AG04449 (cell line): ENCODE data around the gene EIF5B.

Experiments
- CTCF ChIA-PET: fragments of 350-600 bp; formaldehyde crosslinking; extraction: SDS; loops from one replicate; lab custom pipeline; 2021; ENCODE audit warnings: antibody characterized with exemption; lab: Yijun Ruan, JAX
- POLR2A ChIA-PET: fragments of 400-600, 350-600 bp; formaldehyde crosslinking; extraction: SDS; loops from one replicate; lab custom pipeline; 2020; ENCODE audit warnings: antibody characterized with exemption, inconsistent platforms; lab: Yijun Ruan, JAX
- DNase-seq: peaks from one replicate; pipeline ENCODE4 v3.0.0-alpha.2; 2010; ENCODE audit warnings: low read depth, low spot score
- H3K4me3 ChIP-seq: 2 replicates; pipeline ENCODE4 v1.5.1; 2011; ENCODE audit warnings: low read depth, mild to moderate bottlenecking, control low read depth, low read length
- TF ChIP-seq, protein P1 (sequence below): IDR thresholded peaks from one replicate; pipeline ENCODE4 v1.5.1; 2011; ENCODE audit warnings: mild to moderate bottlenecking, moderate library complexity, low read length, control low read depth, inconsistent platforms; ENCODE audit not compliant: insufficient read depth; ENCODE audit errors: missing control alignments

EIF5B gene

DNA sequence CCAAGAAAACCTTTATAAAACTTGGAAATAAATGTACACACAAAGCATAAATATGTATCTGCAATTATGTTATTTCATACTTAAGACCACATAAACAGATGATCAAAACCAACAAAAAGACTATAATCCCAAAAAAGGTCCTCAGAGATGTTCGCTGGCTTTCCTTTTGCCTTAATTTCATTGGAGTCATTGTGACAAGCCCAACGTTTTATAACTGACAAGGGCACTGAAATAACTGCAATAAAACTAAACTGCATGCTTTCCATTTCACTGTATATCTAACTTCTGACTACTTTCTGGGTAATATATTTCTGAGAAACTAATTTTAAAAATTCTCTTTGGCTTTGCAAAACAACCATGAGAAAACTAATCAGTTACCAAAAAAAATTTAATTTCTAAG lies 96.2 kb downstream of the EIF5B start:
- ChIA-PET POLR2A (no interaction called here), CTCF (no interaction called here)
- TF ChIP-seq, protein P1, sequence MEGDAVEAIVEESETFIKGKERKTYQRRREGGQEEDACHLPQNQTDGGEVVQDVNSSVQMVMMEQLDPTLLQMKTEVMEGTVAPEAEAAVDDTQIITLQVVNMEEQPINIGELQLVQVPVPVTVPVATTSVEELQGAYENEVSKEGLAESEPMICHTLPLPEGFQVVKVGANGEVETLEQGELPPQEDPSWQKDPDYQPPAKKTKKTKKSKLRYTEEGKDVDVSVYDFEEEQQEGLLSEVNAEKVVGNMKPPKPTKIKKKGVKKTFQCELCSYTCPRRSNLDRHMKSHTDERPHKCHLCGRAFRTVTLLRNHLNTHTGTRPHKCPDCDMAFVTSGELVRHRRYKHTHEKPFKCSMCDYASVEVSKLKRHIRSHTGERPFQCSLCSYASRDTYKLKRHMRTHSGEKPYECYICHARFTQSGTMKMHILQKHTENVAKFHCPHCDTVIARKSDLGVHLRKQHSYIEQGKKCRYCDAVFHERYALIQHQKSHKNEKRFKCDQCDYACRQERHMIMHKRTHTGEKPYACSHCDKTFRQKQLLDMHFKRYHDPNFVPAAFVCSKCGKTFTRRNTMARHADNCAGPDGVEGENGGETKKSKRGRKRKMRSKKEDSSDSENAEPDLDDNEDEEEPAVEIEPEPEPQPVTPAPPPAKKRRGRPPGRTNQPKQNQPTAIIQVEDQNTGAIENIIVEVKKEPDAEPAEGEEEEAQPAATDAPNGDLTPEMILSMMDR: no peak
- no peak overlapping the region for H3K4me3 ChIP-seq
- no peak for DNase-seq

DNA sequence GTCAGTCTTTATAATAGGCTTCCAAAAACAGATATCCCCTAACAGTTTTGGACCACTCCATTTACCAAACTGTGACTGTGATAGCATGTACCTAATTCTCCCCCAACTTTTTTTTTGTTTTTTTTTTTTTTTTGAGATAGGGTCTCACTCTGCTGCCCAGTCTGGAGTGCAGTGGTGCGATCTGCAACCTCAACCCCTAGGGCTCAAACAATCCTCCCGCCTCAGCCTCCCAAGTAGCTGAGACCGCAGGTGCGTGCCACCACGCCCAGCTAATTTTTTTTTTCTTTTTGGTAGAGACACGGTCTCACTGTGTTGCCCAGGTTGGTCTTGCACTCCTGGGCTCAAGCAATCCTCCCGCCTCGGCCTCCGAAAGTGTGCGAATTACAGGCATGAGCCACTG lies 99.7 kb downstream of the EIF5B start:
- no peak for DNase-seq
- ChIA-PET POLR2A (no interaction called here), CTCF (interaction anchor here (0.8 kb wide), 1 partner anchor 9 kb away, joined by 5 read pairs; no protein-coding TSS in a partner anchor)
- H3K4me3 ChIP-seq: no peak overlapping the region
- TF ChIP-seq, protein P1: no peak

DNA sequence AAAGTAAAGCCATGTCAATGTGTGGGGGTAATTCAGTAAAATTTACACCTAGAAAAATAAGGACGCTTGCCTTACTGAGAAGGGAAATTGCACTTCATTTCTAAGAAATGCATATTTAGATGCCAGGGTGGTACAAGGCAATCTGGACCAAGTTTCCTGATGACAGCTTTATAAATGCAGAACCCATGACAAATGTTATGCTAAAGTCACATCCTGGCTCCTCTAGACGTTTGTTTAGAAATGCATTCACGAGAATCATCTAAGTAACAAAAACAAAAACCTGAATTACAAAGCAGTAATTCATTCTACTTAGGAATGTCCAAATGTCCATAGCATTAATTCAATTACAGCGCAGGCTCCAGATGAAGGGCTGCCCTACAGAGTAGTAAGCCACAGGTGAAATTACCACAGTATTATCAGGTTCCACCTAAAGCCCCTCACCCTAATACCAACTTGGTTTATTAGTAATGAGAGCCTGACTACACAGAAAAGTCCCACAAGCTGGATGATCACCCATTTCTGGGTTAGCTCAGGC lies 102.8 kb downstream of the EIF5B start:
- H3K4me3 ChIP-seq: no peak overlapping the region
- no peak for DNase-seq
- ChIA-PET POLR2A (no interaction called here), CTCF (interaction anchor here (0.6 kb wide), 1 partner anchor 8 kb away, joined by 3 read pairs; no protein-coding TSS in a partner anchor)
- TF ChIP-seq, protein P1: no peak

DNA sequence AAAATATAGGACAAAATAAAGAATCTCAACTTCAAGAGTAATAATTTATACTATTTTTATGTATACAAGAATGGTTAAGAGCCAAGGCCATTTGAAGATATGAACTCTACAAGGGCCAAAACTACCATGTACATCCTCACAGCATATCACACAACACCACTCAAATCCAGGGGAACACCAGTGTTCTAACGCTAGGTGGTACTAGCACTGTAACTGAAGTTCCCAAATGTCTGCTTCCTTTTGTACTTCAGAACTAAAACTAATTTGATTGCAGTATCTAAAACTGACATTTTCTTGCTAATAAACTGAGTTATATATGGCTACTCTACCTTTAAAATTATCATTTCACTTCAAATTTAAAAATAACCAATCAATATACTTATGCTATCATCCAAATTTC lies 105.6 kb downstream of the EIF5B start:
- CTCF ChIA-PET: interaction anchor here (0.9 to 1.1 kb wide), 2 partner anchors 8 to 21 kb away, joined by 3 to 4 read pairs; no protein-coding TSS in a partner anchor
- POLR2A ChIA-PET: no interaction called here
- TF ChIP-seq, protein P1: no peak
- no peak for DNase-seq
- no peak overlapping the region for H3K4me3 ChIP-seq

DNA sequence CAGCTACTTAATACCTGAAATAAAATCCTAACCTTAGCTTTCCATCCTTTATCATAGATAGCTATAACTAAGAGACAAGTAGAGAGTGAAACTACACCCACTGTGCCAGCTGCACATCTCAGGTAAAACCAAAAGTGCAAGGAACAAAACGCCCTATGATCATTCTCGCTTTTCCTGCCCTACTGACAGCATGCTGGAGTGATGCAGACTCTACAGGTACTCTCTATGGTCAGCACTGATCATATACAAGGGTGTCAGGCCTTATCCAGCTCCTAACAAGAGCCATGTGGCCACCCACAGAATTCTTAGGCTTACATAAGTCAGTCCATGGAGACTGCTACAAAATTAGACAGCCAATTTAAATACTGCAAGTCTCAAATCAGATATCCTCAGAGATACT lies 107.0 kb downstream of the EIF5B start:
- ChIA-PET CTCF (interaction anchor here (0.6 kb wide), 1 partner anchor 23 kb away, joined by 3 read pairs; no protein-coding TSS in a partner anchor), POLR2A (interaction anchor here (0.7 kb wide), 1 partner anchor 10 kb away, joined by 4 read pairs; no protein-coding TSS in a partner anchor)
- DNase-seq: no peak
- no peak overlapping the region for H3K4me3 ChIP-seq
- TF ChIP-seq, protein P1: no peak

DNA sequence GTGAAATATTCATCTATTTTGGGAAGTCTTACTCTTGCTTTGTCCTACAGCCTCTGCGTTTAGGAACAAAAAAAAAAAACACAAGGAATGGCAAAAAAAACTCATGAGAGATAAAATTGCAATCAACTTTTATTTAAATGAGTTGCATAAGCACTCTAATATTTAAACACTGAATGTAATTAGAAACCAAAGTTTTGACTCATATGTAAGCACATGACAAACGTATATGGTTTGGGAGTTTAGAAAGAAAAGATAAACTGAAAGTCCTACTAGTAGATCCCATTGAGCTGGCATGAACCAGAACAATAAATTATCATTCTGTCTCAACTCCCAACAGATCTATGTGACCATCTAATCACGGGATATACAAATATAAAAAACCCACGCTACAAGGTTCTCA lies 107.9 kb downstream of the EIF5B start:
- H3K4me3 ChIP-seq: no peak overlapping the region
- ChIA-PET POLR2A (no interaction called here), CTCF (interaction anchor here (1.4 kb wide), 1 partner anchor 8 kb away, joined by 5 read pairs; no protein-coding TSS in a partner anchor)
- TF ChIP-seq, protein P1: no peak
- no peak for DNase-seq
